Neural cell (in vitro differentiated cells): ENCODE measurements around the gene NOL3. TPM values are rescaled to one million over a fixed set of nuclear protein-coding genes. Genes with fewer than 3 reads are reported as not detected.

Source experiments
- H2AFZ ChIP-seq: fragments of 200-600, 300-800 bp; sonication (generic), shearing (Covaris generic); 2 replicates; pipeline ENCODE4 v1.6.0; 2014; ENCODE audit warnings: low read depth, mild to moderate bottlenecking, antibody characterized with exemption, low read length, moderate library complexity
- H3F3A ChIP-seq: fragments of 200-600 bp; shearing (Covaris generic); 2 replicates; pipeline ENCODE4 v1.6.1; 2016; ENCODE audit warnings: mild to moderate bottlenecking, moderate library complexity, mixed read lengths, antibody characterized with exemption, low read length; ENCODE audit not compliant: insufficient read depth, poor library complexity, severe bottlenecking
- H3K27ac ChIP-seq: fragments of 200-600, 300-800 bp; sonication (generic), shearing (Covaris generic); 2 replicates; pipeline ENCODE4 v1.5.1; 2014; ENCODE audit warnings: mild to moderate bottlenecking, low read length, moderate library complexity
- H3K27me3 ChIP-seq: fragments of 300-800, 200-600 bp; sonication (generic), shearing (Covaris generic); 2 replicates; pipeline ENCODE4 v1.6.0; 2014; ENCODE audit warnings: mild to moderate bottlenecking, low read depth, low read length, moderate library complexity; ENCODE audit not compliant: insufficient read depth
- H3K36me3 ChIP-seq: fragments of 300-800, 200-600 bp; sonication (generic), shearing (Covaris generic); 2 replicates; pipeline ENCODE4 v1.5.1; 2014; ENCODE audit warnings: mild to moderate bottlenecking, antibody characterized with exemption, low read length, moderate library complexity; ENCODE audit not compliant: insufficient read depth
- H3K4me2 ChIP-seq: fragments of 300-800, 200-600 bp; sonication (generic), shearing (Covaris generic); 2 replicates; pipeline ENCODE4 v1.6.0; 2014; ENCODE audit warnings: mild to moderate bottlenecking, low read length
- H3K4me3 ChIP-seq: fragments of 300-800, 200-600 bp; sonication (generic), shearing (Covaris generic); 2 replicates; pipeline ENCODE4 v1.5.1; 2014; ENCODE audit warnings: mild to moderate bottlenecking, low read length, moderate library complexity
- H3K79me2 ChIP-seq: fragments of 200-600 bp; shearing (Covaris generic); replicated peaks from 2 replicates; pipeline ENCODE4 v1.6.0; 2014; ENCODE audit warnings: mild to moderate bottlenecking, low read length, moderate library complexity; ENCODE audit not compliant: insufficient read depth
- H3K9ac ChIP-seq: fragments of 300-800, 200-600 bp; sonication (generic), shearing (Covaris generic); 2 replicates; pipeline ENCODE4 v1.6.1; 2016; ENCODE audit warnings: mild to moderate bottlenecking, low read length, mixed read lengths
- H3K9me2 ChIP-seq: fragments of 200-600 bp; shearing (Covaris generic); 2 replicates; pipeline ENCODE4 v1.6.1; 2016; ENCODE audit warnings: mild to moderate bottlenecking, low read length, mixed read lengths; ENCODE audit not compliant: insufficient read depth
- H3K9me3 ChIP-seq: fragments of 200-600, 300-800 bp; sonication (generic), shearing (Covaris generic); 2 replicates; pipeline ENCODE4 v1.6.1; 2016; ENCODE audit warnings: mild to moderate bottlenecking, mixed run types, low read length, moderate library complexity, mixed read lengths
- H4K20me1 ChIP-seq: fragments of 200-600 bp; shearing (Covaris generic); 2 replicates; pipeline ENCODE4 v1.6.1; 2016; ENCODE audit warnings: mild to moderate bottlenecking, mixed run types; ENCODE audit not compliant: insufficient read depth
- CTCF ChIP-seq: fragments of 450-650 bp; IDR thresholded peaks from 2 replicates; pipeline ENCODE4 v1.5.1; 2014; ENCODE audit warnings: antibody characterized with exemption, mild to moderate bottlenecking, moderate library complexity; ENCODE audit not compliant: poor library complexity, severe bottlenecking
- EP300 ChIP-seq: fragments of 450-650 bp; conservative IDR thresholded peaks from 2 replicates; pipeline ENCODE4 v1.6.1; 2014; ENCODE audit warnings: antibody characterized with exemption, mild to moderate bottlenecking, moderate library complexity; ENCODE audit not compliant: poor library complexity, severe bottlenecking
- EZH2 ChIP-seq: fragments of 200-600, 300-800 bp; shearing (Covaris generic), sonication (generic); IDR thresholded peaks from 2 replicates; pipeline ENCODE4 v1.6.1; 2014; ENCODE audit warnings: antibody characterized with exemption, low read length, borderline replicate concordance, mild to moderate bottlenecking; ENCODE audit not compliant: insufficient read depth, poor library complexity, severe bottlenecking
- MXI1 ChIP-seq: fragments of 450-650 bp; conservative IDR thresholded peaks from 2 replicates; pipeline ENCODE4 v1.6.1; 2014; ENCODE audit warnings: antibody characterized with exemption, mild to moderate bottlenecking; ENCODE audit not compliant: poor library complexity, severe bottlenecking
- POLR2AphosphoS5 ChIP-seq: IDR thresholded peaks from 2 replicates; pipeline ENCODE4 v1.6.1; 2012
- RAD21 ChIP-seq: fragments of 450-650 bp; conservative IDR thresholded peaks from 2 replicates; pipeline ENCODE4 v1.6.1; 2014; ENCODE audit warnings: antibody characterized with exemption, mild to moderate bottlenecking, moderate library complexity
- REST ChIP-seq: IDR thresholded peaks from 2 replicates; pipeline ENCODE4 v1.6.1; 2012; ENCODE audit warnings: borderline replicate concordance
- SMC3 ChIP-seq: fragments of 450-650 bp; conservative IDR thresholded peaks from 2 replicates; pipeline ENCODE4 v1.6.1; 2014; ENCODE audit warnings: antibody characterized with exemption, mild to moderate bottlenecking, moderate library complexity; ENCODE audit not compliant: poor library complexity
- TAF1 ChIP-seq: IDR thresholded peaks from 2 replicates; pipeline ENCODE4 v1.6.1; 2012; ENCODE audit warnings: low read depth
- polyA plus RNA-seq: library from polyadenylated mRNA; depleted of rRNA; stranded (reverse); fragments of >200 nt; gene quantifications from 2 replicates; pipeline ENCODE4 v1.2.3, GENCODE V29; 2014

NOL3 gene
- polyA plus RNA-seq, 1 donor from 2014 or later = 8.4 TPM

GRCh38 chr16:67145746-67146145 lies 24.6 kb upstream of the NOL3 start:
- Histone ChIP-seq H2AFZ (no peak overlapping the region), H3K9ac (no peak overlapping the region), H3K27ac (no peak overlapping the region), H3K36me3 (peaks cover 6% of the 10 kb centered on the region), H3K27me3 (peaks cover 24% of the 10 kb centered on the region), H3K79me2 (no peaks in the 10 kb centered on the region), H4K20me1 (no peaks in the 10 kb centered on the region), H3K4me2 (no peak overlapping the region), H3K4me3 (no peak overlapping the region), H3K9me2 (no peaks in the 10 kb centered on the region), H3F3A (no peaks in the 10 kb centered on the region), H3K9me3 (peaks cover 3% of the 10 kb centered on the region)
- TF ChIP-seq MXI1 (no peak), POLR2AphosphoS5 (no peak), REST (no peak), EP300 (no peak), TAF1 (no peak)

GRCh38 chr16:67146523-67147357 lies 23.6 kb upstream of the NOL3 start:
- no peaks in the 10 kb centered on the region for H3K9me2 ChIP-seq
- H3K36me3 ChIP-seq = peaks cover 4% of the 10 kb centered on the region
- H3K27me3 ChIP-seq = peaks cover 34% of the 10 kb centered on the region
- no peak overlapping the region for H3K9ac ChIP-seq
- no peak overlapping the region for H2AFZ ChIP-seq
- H4K20me1 ChIP-seq = no peaks in the 10 kb centered on the region
- H3F3A ChIP-seq = no peaks in the 10 kb centered on the region
- no peak overlapping the region for H3K4me3 ChIP-seq
- no peaks in the 10 kb centered on the region for H3K79me2 ChIP-seq
- no peak for TF ChIP-seq MXI1
- no peak for TF ChIP-seq RAD21
- TF ChIP-seq SMC3 = no peak
- TF ChIP-seq EP300 = no peak
- no peak for TF ChIP-seq CTCF
- no peak for TF ChIP-seq POLR2AphosphoS5
- no peak for TF ChIP-seq REST
- no peak for TF ChIP-seq EZH2
- no peak for TF ChIP-seq TAF1
- H3K27ac ChIP-seq = no peak overlapping the region
- H3K4me2 ChIP-seq = no peak overlapping the region
- peaks cover 3% of the 10 kb centered on the region for H3K9me3 ChIP-seq
